WERI-Rb-1 (cell line): ENCODE results near the gene NECAB2.

Experiments used
- DNase-seq: peaks from one replicate; pipeline ENCODE4 v3.0.0-alpha.2; 2020
- H3K27ac ChIP-seq: fragments of 250-450 bp; sonication (Bioruptor Pico); 2 replicates; pipeline ENCODE4 v1.5.1; 2020; ENCODE audit warnings: mild to moderate bottlenecking, moderate library complexity
- H3K27me3 ChIP-seq: fragments of 250-450 bp; sonication (Bioruptor Pico); 2 replicates; pipeline ENCODE4 v1.5.1; 2021; ENCODE audit warnings: mild to moderate bottlenecking, low read depth, moderate library complexity; ENCODE audit not compliant: insufficient read depth, severe bottlenecking
- H3K36me3 ChIP-seq: fragments of 250-450 bp; sonication (Bioruptor Pico); 2 replicates; pipeline ENCODE4 v1.5.1; 2020; ENCODE audit warnings: mild to moderate bottlenecking, moderate library complexity
- H3K4me3 ChIP-seq: 2 replicates; pipeline ENCODE4 v1.5.1; 2011; ENCODE audit warnings: low read depth, mild to moderate bottlenecking, control low read depth, low read length
- H3K9me3 ChIP-seq: fragments of 250-450 bp; sonication (Bioruptor Pico); 2 replicates; pipeline ENCODE4 v1.5.1; 2021; ENCODE audit warnings: mild to moderate bottlenecking, moderate library complexity; ENCODE audit not compliant: severe bottlenecking
- TF ChIP-seq, protein P1 (sequence below): IDR thresholded peaks from 2 replicates; pipeline ENCODE4 v1.5.1; 2011; ENCODE audit warnings: low read depth, mild to moderate bottlenecking, control low read depth, inconsistent platforms, low read length

The NECAB2 gene

DNA sequence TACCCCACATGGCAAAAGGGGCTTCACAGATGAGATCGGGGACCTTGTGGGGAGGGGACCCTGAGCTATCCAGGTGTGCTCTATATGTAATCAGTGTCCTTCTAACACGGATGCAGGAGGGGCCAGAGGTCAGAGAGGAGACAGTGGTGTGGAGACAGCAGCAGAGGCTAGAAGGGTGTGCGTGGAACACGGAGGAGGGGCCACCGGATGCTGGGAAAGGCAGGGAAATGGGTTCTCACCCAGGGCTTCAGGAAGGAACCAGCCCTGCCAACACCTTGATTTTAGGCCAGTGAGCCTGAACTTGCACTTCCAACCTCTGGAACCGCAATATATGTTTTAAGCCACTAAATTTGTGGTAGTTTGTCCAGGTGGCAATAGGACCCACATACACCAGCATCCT is 79.2 kb downstream of the NECAB2 start:
- no peaks in the 10 kb centered on the region for H3K27me3 ChIP-seq
- H3K36me3 ChIP-seq, result no peaks in the 10 kb centered on the region
- H3K27ac ChIP-seq, result no peak overlapping the region
- no peak for DNase-seq
- H3K9me3 ChIP-seq, result no peaks in the 10 kb centered on the region
- TF ChIP-seq, protein P1, sequence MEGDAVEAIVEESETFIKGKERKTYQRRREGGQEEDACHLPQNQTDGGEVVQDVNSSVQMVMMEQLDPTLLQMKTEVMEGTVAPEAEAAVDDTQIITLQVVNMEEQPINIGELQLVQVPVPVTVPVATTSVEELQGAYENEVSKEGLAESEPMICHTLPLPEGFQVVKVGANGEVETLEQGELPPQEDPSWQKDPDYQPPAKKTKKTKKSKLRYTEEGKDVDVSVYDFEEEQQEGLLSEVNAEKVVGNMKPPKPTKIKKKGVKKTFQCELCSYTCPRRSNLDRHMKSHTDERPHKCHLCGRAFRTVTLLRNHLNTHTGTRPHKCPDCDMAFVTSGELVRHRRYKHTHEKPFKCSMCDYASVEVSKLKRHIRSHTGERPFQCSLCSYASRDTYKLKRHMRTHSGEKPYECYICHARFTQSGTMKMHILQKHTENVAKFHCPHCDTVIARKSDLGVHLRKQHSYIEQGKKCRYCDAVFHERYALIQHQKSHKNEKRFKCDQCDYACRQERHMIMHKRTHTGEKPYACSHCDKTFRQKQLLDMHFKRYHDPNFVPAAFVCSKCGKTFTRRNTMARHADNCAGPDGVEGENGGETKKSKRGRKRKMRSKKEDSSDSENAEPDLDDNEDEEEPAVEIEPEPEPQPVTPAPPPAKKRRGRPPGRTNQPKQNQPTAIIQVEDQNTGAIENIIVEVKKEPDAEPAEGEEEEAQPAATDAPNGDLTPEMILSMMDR, result no peak
- no peak overlapping the region for H3K4me3 ChIP-seq

DNA sequence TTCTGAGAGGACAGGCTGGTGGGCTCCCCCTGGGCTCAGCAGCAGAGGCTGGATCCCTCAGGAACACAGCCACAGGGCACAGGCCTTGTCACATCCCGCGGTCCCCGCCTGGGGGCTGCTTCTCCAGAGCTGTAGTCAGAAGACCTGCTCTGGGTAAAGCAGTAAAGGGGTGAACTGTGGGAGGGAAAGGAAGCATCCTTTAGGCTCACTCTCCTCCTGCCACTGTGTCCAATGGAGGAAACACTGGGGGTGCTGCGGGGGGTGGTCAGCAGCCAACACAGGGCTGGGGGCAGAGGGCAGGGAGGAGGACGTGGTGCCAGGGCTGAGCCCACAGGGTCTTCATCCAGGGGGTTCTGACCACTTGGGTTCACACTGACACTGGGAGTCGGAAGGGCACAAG is 79.6 kb downstream of the NECAB2 start:
- no peak overlapping the region for H3K27ac ChIP-seq
- H3K4me3 ChIP-seq, result no peak overlapping the region
- no peaks in the 10 kb centered on the region for H3K36me3 ChIP-seq
- no peak for DNase-seq
- H3K9me3 ChIP-seq, result no peaks in the 10 kb centered on the region
- TF ChIP-seq, protein P1, result no peak
- no peaks in the 10 kb centered on the region for H3K27me3 ChIP-seq

DNA sequence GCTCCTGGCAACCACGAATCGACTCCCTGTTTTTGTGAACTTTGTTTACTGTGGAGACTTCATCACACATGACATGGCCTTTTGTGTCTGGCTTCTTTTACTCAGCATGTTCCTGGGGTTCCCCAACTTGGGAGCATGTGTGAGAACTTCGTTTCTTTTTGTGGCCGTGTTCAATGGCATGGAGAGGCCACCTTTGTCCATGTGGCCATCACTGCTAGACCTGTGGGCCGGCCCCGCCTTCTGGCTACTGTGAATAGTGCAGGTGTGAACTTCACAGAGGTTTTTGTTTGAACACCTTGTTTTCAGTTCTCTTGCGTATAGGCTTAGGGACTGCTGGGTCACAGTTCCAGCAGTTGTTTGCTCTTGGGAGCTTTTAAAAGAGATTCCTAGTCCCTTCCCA is 80.2 kb downstream of the NECAB2 start:
- Histone ChIP-seq H3K4me3 (no peak overlapping the region), H3K36me3 (no peaks in the 10 kb centered on the region), H3K9me3 (no peaks in the 10 kb centered on the region), H3K27ac (no peak overlapping the region), H3K27me3 (no peaks in the 10 kb centered on the region)
- TF ChIP-seq, protein P1, result 0 out of 2 replicates have a peak, but pooled peaks have one; percentile 22
- peak; percentile 25 for DNase-seq

DNA sequence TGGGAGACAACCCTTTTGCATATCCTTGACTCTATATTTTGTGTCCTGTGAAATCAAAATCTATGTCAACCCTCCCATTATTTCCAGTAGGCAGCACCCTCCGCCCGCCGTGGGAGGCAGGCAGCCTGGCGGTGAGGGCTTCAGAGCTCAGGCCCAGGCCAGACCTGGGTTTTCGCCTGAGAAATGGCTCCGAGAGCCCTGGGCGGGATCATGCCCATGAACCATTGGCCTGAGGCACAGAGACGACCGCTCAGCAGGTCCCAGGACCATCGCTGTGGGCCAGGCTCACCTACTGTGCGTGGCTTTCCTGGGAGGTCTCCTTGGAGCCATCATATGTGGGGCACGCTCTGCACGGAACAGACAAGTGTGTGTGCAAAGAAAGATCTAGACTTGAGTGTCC is 80.8 kb downstream of the NECAB2 start:
- TF ChIP-seq, protein P1, result no peak

DNA sequence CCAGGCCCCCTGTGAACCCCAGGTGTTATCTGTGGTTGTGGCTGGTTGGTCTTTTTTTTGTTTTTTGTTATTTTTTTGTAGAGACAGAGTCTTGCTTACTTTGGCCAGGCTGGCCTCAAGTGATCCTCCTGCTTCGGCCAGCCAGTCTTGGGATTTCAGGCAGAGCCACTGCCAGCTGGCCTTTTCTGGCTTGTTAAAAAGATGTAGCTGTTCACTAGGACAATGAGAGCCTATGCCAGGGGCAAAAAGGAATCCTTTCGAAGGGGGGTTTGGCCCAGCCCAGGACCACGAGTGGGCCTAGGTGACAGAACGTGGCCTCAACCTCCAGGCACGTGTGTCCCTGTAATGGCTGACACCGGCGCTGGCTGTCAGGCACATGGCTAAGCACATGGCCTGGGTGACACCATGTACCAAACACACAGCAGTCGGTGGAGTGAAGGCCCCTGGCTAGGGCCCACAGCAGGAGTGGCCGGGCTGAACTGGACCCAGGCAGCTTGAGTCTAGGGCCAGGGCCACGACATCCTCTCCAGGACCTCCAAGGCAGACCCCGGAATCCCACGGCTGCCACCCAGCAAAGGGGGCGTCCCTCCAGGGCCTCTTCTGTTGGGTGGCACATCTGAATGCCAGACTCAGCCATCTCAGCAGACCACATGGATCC is 81.5 kb downstream of the NECAB2 start:
- TF ChIP-seq, protein P1, result no peak

More for the DNA sequence above, 80.8 kb downstream of the NECAB2 start:
- no peaks in the 10 kb centered on the region for H3K27me3 ChIP-seq
- H3K4me3 ChIP-seq, result no peak overlapping the region
- DNase-seq, result no peak
- no peaks in the 10 kb centered on the region for H3K9me3 ChIP-seq
- H3K36me3 ChIP-seq, result no peaks in the 10 kb centered on the region; the same call in 1 of the 2 replicates
- H3K27ac ChIP-seq, result no peak overlapping the region

DNA sequence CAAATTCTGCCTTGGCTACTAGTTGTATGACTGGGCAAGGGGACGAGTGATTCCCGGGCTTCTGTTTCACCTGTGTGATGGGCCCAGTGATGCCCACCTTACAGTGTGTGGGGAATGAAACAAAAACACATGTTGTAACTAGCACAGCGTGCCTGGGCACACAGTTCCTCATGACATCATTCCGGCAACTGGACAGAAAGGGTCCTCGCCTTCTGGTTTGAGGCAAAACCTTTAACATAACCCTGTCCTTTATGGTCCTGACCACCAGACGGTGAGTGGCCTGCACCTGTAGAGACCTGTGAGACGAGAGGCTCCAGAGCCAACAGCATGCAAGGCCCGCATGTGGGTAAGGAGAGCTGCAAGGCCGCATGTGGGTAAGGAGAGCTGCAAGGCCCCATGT is 82.3 kb downstream of the NECAB2 start:
- TF ChIP-seq, protein P1, result no peak
- H3K27ac ChIP-seq, result no peak overlapping the region
- no peaks in the 10 kb centered on the region for H3K9me3 ChIP-seq
- H3K36me3 ChIP-seq, result peaks cover 2% of the 10 kb centered on the region; the same call in 1 of the 2 replicates
- H3K4me3 ChIP-seq, result no peak overlapping the region
- H3K27me3 ChIP-seq, result no peaks in the 10 kb centered on the region
- no peak for DNase-seq

More for the DNA sequence above, 81.5 kb downstream of the NECAB2 start:
- H3K9me3 ChIP-seq, result no peaks in the 10 kb centered on the region
- peaks cover 2% of the 10 kb centered on the region; the same call in 1 of the 2 replicates for H3K36me3 ChIP-seq
- H3K4me3 ChIP-seq, result no peak overlapping the region
- no peaks in the 10 kb centered on the region for H3K27me3 ChIP-seq
- DNase-seq, result no peak
- no peak overlapping the region for H3K27ac ChIP-seq
